SK-N-MC (cell line): ENCODE measurements around the gene ASRGL1.
"Not testable (repeated sequence)": the region's sequence is repeated elsewhere in the genome, so short reads cannot be mapped to it uniquely, and the experiment has no call there.

Experiments used
- DNase-seq: peaks from one replicate; pipeline ENCODE4 v3.0.0-alpha.2; 2011; ENCODE audit warnings: low read depth, low spot score
- H3K27ac ChIP-seq: fragments of 200-600 bp; sonication (generic); 2 replicates; pipeline ENCODE4 v1.5.1; 2016; ENCODE audit warnings: mixed run types
- H3K36me3 ChIP-seq: fragments of 200-600 bp; sonication (generic); 2 replicates; pipeline ENCODE4 v1.6.1; 2017; ENCODE audit warnings: antibody characterized with exemption, low read length, mixed read lengths; ENCODE audit not compliant: insufficient read depth
- H3K4me3 ChIP-seq: fragments of 200-600 bp; sonication (generic); 2 replicates; pipeline ENCODE4 v1.5.1; 2016
- H3K9ac ChIP-seq: fragments of 200-600 bp; sonication (generic); 2 replicates; pipeline ENCODE4 v1.8.0; 2017; ENCODE audit warnings: mixed run types, mixed read lengths; ENCODE audit not compliant: insufficient read length
- H3K9me3 ChIP-seq: fragments of 200-600 bp; sonication (generic); 2 replicates; pipeline ENCODE4 v1.6.1; 2017; ENCODE audit warnings: low read depth, mild to moderate bottlenecking, antibody characterized with exemption, low read length, moderate library complexity, mixed read lengths
- EZH2 ChIP-seq: fragments of 200-600 bp; sonication (generic); IDR thresholded peaks from one replicate; pipeline ENCODE4 v1.6.1; 2017; ENCODE audit warnings: antibody characterized with exemption
- FOXP2 ChIP-seq: optimal IDR thresholded peaks from 2 replicates; pipeline ENCODE3; 2011; ENCODE audit warnings: mild to moderate bottlenecking, moderate library complexity; ENCODE audit not compliant: insufficient read depth; ENCODE audit errors: extremely low read length, control extremely low read depth
- POLR2AphosphoS5 ChIP-seq: IDR thresholded peaks from 2 replicates; pipeline ENCODE4 v1.6.1; 2012; ENCODE audit warnings: mild to moderate bottlenecking, low read depth, low read length, borderline replicate concordance

ASRGL1 gene

DNA sequence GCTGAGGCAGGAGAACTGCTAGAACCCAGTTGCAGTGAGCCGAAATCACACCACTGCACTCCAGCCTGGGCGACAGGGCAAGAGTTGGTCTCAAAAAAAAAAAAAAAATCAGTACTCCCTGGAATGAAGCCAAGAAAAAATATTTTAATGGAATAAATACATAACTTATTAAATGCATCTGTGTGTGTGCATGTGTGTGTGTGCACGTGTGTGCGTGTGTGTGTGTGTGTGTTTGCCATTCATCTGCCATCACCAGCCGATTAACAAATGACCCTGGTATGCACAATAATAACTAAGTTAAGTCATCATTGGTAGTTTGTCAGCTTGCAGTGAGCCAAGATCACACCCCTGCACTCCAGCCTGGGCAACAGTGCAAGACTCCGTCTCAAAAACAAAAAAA lies 46.6 kb downstream of the ASRGL1 start:
- no peak for DNase-seq
- no peaks in the 10 kb centered on the region for H3K9me3 ChIP-seq
- H3K9ac ChIP-seq: no peak overlapping the region
- no peaks in the 10 kb centered on the region for H3K36me3 ChIP-seq
- no peak overlapping the region for H3K4me3 ChIP-seq
- H3K27ac ChIP-seq: no peak overlapping the region
- no peak for TF ChIP-seq FOXP2
- TF ChIP-seq EZH2: no peak
- TF ChIP-seq POLR2AphosphoS5: no peak

DNA sequence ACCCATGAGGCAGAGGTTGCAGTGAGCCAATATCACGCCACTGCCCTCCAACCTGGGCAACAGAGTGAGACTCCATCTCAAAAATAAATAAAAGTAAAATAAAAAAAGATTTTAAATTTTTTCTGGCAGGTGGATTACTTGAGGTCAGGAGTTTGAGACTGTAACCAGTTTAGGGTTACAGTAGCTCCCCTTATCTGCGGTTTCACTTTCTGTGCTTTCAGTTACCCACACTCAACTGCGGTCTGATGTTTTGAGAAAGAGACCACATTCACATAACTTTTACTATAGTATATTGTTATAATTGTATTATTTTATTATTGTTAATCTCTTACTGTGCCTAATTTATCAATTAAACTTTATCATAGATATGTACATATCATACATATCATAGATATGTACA lies 48.8 kb downstream of the ASRGL1 start:
- not testable (repeated sequence) for DNase-seq, H3K4me3 ChIP-seq, H3K9me3 ChIP-seq, H3K36me3 ChIP-seq, H3K9ac ChIP-seq, H3K27ac ChIP-seq

DNA sequence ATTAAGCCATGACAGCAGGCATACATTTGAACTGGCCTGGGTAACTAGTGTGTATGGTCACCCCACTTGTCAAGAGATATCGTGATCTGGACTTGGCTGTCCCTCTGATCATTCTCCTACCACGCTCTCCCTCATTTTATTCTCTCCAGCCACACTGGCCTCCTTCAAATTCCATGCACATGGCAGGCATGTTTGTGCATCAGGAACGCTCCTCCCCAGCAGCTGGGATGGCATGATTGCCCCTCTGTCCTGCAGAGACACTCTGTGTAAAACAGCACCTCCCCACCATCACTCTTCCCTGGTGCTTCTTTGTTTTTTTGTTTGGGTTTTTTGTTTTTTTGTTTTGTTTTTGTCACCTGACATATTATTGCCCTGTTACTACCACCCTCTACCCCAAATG lies 50.1 kb downstream of the ASRGL1 start:
- no peak for DNase-seq
- no peak overlapping the region for H3K4me3 ChIP-seq
- H3K27ac ChIP-seq: no peak overlapping the region
- H3K9ac ChIP-seq: no peak overlapping the region
- no peaks in the 10 kb centered on the region for H3K36me3 ChIP-seq
- TF ChIP-seq FOXP2: no peak
- no peak for TF ChIP-seq POLR2AphosphoS5
- no peak for TF ChIP-seq EZH2
- no peaks in the 10 kb centered on the region for H3K9me3 ChIP-seq

DNA sequence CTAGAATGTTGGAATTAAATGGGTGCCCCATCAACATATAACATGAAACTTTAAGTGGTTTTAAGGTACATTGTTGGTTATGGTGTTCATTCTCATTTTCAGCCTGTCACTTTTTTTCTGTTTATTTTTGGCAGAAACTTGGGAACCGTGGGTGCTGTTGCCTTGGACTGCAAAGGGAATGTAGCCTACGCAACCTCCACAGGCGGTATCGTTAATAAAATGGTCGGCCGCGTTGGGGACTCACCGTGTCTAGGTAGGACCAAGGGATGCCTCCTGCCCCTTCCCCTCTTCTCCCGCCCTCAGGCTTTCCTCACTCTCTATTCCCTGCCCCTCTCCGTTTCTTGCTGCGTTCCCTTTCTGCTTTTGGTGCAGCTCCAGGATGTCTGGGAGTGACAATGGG lies 51.8 kb downstream of the ASRGL1 start:
- no peak for DNase-seq
- no peaks in the 10 kb centered on the region for H3K9me3 ChIP-seq
- no peak overlapping the region for H3K9ac ChIP-seq
- no peaks in the 10 kb centered on the region for H3K36me3 ChIP-seq
- no peak overlapping the region for H3K4me3 ChIP-seq
- H3K27ac ChIP-seq: no peak overlapping the region
- TF ChIP-seq EZH2 (no peak), POLR2AphosphoS5 (no peak), FOXP2 (no peak)

DNA sequence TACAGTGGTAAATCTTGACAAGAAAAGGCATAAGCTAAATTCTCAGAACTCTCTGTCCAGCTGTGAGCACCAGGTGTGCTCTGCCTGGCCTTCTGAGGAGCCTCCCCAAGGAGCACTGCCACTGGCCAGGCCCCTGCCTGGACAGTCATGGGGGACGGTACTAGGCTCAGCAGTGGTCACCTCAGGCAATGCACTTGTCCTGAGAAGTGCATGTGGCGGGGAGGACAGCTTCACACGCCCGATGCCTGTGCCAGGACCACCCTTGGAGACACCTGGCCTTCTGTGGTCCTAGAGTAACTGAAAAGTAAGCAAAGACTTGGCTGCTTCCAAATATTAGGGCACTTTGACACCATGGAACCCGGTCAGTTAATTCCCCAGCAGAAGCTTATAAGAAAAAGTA lies 53.0 kb downstream of the ASRGL1 start:
- no peak for DNase-seq
- no peak overlapping the region for H3K27ac ChIP-seq
- H3K9ac ChIP-seq: no peak overlapping the region
- no peaks in the 10 kb centered on the region for H3K36me3 ChIP-seq
- no peak overlapping the region for H3K4me3 ChIP-seq
- H3K9me3 ChIP-seq: no peaks in the 10 kb centered on the region
- TF ChIP-seq POLR2AphosphoS5: no peak
- no peak for TF ChIP-seq FOXP2
- TF ChIP-seq EZH2: no peak

DNA sequence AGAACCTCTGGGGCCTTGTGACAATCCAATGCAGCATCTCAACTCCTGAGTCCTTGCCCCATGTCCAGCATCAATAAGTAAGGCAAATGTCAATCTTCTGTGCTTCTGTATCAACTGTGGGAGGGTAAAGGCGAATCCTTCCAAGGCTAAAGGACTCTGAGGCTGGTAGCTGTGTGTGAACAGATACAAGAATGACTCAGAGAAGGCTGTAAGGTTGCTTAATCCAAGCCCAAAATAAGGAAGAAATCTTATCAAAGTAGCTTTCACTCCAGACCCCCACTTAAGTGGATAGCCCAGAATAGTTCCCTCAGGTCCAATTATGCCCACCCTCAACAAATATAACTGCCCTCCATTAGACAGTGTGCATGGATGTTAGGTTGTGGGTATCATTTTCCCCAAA lies 53.5 kb downstream of the ASRGL1 start:
- no peaks in the 10 kb centered on the region for H3K36me3 ChIP-seq
- no peak overlapping the region for H3K27ac ChIP-seq
- DNase-seq: no peak
- no peak overlapping the region for H3K9ac ChIP-seq
- TF ChIP-seq POLR2AphosphoS5: no peak
- no peak for TF ChIP-seq FOXP2
- TF ChIP-seq EZH2: no peak
- no peak overlapping the region for H3K4me3 ChIP-seq
- no peaks in the 10 kb centered on the region for H3K9me3 ChIP-seq

DNA sequence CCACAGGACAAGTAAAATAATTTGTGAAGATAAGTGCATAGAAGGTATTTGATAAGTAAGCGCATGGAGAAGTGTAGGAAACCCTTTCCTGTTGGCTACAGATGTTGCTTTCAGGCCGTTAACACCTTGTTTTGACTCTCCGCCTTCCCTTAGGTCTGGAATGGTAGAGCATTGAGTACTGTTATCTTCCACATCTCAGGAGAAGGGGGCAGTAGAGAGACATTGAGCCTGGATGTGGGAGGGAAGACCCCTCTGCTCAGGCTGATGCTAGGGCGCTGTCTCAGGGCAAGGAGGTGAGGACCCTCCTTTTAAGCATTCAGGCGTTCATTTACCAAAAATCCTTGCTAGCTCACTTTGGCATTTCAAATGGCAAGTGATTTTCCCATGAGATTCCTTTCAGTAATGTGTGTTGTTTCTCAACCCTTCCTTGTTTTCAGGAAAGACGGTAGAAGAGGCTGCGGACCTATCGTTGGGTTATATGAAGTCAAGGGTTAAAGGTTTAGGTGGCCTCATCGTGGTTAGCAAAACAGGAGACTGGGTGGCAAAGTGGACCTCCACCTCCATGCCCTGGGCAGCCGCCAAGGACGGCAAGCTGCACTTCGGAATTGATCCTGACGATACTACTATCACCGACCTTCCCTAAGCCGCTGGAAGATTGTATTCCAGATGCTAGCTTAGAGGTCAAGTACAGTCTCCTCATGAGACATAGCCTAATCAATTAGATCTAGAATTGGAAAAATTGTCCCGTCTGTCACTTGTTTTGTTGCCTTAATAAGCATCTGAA lies 54.6 kb downstream of the ASRGL1 start:
- Histone ChIP-seq H3K9ac (no peak overlapping the region), H3K27ac (no peak overlapping the region), H3K9me3 (no peaks in the 10 kb centered on the region), H3K36me3 (no peaks in the 10 kb centered on the region), H3K4me3 (no peak overlapping the region)
- TF ChIP-seq EZH2: no peak
- no peak for DNase-seq

DNA sequence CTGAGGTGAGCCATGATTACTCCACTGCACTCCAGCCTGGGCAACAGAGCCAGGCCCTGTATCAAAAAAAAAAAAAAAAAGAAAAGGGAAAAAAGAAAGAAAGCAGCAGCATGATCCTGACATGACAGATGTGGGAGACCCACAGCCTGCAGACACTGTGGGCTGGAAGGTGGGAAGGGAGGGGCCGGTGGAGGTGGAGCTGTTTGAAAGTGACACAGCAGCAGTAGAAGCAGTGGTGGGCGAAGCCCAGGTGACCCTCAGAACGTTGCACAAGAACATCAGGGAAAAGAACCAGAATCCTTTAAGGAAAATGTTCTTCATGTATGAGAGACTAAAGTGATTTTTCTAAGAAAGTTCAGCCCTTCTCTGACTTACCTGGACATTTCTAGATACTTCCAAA lies 55.3 kb downstream of the ASRGL1 start:
- H3K9me3 ChIP-seq: no peaks in the 10 kb centered on the region
- no peak for DNase-seq

DNA sequence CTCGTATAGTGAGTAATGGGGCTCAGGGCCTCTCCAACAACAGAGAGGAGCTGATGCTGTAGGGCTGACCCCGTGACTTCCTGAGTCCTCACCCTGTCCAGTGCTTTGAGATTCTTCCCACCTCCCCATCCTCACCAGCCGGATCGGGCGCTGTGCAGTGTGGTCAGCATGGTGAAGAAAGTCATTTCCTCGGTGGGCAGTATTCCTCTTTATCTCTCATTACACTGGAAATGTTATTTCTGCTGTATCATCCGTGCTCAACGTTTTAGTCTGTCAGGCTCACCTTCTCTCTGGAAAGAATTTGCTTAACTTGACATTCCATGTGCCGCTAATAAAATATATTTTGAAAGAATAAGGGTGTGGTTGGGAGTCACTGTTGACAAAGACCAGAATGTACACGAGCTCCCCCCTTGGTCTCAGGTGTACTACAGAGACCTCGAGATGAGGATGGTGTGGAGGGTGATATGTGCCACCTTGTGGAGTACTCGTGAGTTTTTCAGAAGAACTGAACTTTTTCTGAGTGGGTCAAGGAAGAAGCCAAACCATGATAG lies 55.9 kb downstream of the ASRGL1 start:
- no peak overlapping the region for H3K9ac ChIP-seq
- H3K36me3 ChIP-seq: no peaks in the 10 kb centered on the region
- DNase-seq: no peak
- TF ChIP-seq POLR2AphosphoS5 (no peak), EZH2 (no peak), FOXP2 (no peak)
- H3K27ac ChIP-seq: no peak overlapping the region
- no peak overlapping the region for H3K4me3 ChIP-seq
- H3K9me3 ChIP-seq: no peaks in the 10 kb centered on the region

More for the DNA sequence above, 55.3 kb downstream of the ASRGL1 start:
- Histone ChIP-seq H3K9ac (no peak overlapping the region), H3K36me3 (no peaks in the 10 kb centered on the region), H3K4me3 (no peak overlapping the region), H3K27ac (no peak overlapping the region)
- TF ChIP-seq POLR2AphosphoS5: no peak
- no peak for TF ChIP-seq FOXP2
- no peak for TF ChIP-seq EZH2
